Measurements from ENCODE around the gene ARRDC5.

DNA sequence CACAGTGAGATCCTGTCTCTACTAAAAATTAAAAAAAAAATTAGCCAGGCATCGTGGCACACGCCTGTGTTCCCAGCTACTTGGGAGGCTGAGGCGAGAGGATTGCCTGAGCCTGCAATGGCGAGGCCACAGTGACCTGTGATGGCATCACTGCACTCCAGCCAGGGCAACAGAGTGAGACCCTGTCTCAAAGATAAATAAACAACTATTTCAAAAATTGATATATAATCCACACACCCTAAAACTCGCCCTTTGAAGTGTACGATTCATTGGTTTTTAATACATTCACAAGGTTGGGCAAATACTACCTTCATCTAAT is 59.1 kb downstream of the ARRDC5 start:
- TF ChIP-seq, protein P1, sequence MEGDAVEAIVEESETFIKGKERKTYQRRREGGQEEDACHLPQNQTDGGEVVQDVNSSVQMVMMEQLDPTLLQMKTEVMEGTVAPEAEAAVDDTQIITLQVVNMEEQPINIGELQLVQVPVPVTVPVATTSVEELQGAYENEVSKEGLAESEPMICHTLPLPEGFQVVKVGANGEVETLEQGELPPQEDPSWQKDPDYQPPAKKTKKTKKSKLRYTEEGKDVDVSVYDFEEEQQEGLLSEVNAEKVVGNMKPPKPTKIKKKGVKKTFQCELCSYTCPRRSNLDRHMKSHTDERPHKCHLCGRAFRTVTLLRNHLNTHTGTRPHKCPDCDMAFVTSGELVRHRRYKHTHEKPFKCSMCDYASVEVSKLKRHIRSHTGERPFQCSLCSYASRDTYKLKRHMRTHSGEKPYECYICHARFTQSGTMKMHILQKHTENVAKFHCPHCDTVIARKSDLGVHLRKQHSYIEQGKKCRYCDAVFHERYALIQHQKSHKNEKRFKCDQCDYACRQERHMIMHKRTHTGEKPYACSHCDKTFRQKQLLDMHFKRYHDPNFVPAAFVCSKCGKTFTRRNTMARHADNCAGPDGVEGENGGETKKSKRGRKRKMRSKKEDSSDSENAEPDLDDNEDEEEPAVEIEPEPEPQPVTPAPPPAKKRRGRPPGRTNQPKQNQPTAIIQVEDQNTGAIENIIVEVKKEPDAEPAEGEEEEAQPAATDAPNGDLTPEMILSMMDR (IDR thresholded peaks at IDR 0.05; ENCODE audit: insufficient read depth, low read length, poor library complexity, severe bottlenecking): no peak
- TF ChIP-seq EZH2phosphoT487 (conservative IDR thresholded peaks at IDR 0.05; ENCODE audit: low read length): no peak
